PFSK-1 (cell line): ENCODE data around the gene ISOC2.

ENCODE experiments used
- FOXP2 ChIP-seq: optimal IDR thresholded peaks from 2 replicates; pipeline ENCODE3; 2011; ENCODE audit warnings: borderline replicate concordance, control low read depth, inconsistent platforms; ENCODE audit not compliant: insufficient read depth; ENCODE audit errors: extremely low read length, extremely low read depth
- POLR2AphosphoS5 ChIP-seq: IDR thresholded peaks from 2 replicates; pipeline ENCODE4 v1.6.1; 2012; ENCODE audit warnings: low read depth, mild to moderate bottlenecking, control low read depth, low read length, moderate library complexity
- SIN3A ChIP-seq: IDR thresholded peaks from 2 replicates; pipeline ENCODE4 v1.6.1; 2012; ENCODE audit warnings: mild to moderate bottlenecking, low read length, moderate library complexity, borderline replicate concordance; ENCODE audit not compliant: insufficient read depth
- TAF1 ChIP-seq: IDR thresholded peaks from 2 replicates; pipeline ENCODE4 v1.6.1; 2012; ENCODE audit warnings: low read length, control low read depth, borderline replicate concordance; ENCODE audit not compliant: insufficient read depth
- TF ChIP-seq, protein P1 (sequence below), 2 experiments: IDR thresholded peaks; 2 replicates each; pipeline versions ENCODE4 v1.6.1 to v1.8.0; 2011 to 2012; ENCODE audit warnings: low read depth in 2 of 2, low read length in 2 of 2, control low read depth in 1 of 2, inconsistent platforms in 1 of 2, mild to moderate bottlenecking in 1 of 2, moderate library complexity in 1 of 2; ENCODE audit not compliant: insufficient read depth in 1 of 2

Gene ISOC2

DNA sequence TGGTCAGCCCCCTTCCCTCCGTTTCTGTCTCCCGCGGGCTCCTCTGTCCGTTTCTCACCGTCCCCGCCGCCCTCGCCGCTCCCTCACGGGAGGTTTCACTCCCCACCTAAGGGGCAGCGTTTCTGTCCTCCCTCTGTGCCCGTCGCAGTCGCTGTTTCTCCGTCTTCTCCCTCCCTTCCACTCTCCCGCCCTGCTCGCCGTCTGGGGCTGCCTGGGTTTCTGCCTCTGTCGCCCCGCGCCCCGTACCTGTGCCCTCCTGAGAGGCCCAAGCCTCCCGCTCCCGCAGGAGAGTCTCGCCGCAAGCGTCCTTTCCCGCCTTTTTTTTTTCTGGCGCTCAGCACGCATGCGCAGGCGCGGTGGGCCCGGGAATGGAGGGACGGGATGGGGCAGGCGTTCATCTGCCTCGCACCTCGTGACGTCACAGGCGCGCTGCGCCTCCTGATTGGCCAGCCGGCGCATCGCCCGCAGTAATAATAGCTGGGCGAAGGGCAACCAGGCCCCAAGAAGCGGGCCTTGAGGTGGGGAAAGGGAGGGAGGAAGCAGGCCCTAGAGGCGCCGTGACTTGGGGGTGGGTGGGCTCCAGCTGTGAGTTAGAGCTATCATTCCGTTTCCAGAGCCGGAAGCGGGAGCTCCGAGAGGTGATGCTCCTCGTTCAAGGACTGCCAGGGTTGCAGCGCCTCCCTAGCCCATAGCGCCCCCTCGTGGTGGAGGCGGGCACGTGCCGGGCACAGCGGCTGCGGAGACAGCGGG is 42.2 kb upstream of the ISOC2 start:
- peak; percentile 67 for TF ChIP-seq FOXP2
- TF ChIP-seq TAF1 = no peak

DNA sequence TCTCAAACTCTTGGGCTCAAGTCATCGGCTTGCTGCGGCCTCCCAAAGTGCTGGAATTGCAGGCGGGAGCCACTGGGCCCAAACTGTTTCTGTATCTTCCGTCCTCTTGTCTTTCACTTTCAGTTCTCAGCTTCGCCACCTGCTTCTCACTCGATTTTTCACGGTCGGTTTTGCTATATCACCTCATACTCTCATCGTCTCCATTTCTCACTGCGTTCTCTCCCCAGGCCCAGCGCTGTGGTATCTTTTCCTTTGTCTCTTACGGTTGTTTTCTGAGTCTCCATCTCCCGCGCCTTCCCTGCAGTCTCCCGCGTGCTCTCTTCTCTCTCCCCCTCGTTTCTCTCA is 41.7 kb upstream of the ISOC2 start:
- TF ChIP-seq SIN3A = no peak
- TF ChIP-seq POLR2AphosphoS5 = no peak
- TF ChIP-seq TAF1 = no peak
- no peak for TF ChIP-seq FOXP2
- TF ChIP-seq, protein P1, sequence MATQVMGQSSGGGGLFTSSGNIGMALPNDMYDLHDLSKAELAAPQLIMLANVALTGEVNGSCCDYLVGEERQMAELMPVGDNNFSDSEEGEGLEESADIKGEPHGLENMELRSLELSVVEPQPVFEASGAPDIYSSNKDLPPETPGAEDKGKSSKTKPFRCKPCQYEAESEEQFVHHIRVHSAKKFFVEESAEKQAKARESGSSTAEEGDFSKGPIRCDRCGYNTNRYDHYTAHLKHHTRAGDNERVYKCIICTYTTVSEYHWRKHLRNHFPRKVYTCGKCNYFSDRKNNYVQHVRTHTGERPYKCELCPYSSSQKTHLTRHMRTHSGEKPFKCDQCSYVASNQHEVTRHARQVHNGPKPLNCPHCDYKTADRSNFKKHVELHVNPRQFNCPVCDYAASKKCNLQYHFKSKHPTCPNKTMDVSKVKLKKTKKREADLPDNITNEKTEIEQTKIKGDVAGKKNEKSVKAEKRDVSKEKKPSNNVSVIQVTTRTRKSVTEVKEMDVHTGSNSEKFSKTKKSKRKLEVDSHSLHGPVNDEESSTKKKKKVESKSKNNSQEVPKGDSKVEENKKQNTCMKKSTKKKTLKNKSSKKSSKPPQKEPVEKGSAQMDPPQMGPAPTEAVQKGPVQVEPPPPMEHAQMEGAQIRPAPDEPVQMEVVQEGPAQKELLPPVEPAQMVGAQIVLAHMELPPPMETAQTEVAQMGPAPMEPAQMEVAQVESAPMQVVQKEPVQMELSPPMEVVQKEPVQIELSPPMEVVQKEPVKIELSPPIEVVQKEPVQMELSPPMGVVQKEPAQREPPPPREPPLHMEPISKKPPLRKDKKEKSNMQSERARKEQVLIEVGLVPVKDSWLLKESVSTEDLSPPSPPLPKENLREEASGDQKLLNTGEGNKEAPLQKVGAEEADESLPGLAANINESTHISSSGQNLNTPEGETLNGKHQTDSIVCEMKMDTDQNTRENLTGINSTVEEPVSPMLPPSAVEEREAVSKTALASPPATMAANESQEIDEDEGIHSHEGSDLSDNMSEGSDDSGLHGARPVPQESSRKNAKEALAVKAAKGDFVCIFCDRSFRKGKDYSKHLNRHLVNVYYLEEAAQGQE (IDR thresholded peaks at IDR 0.05; ENCODE audit: insufficient read depth in 1 of 2, low read depth in 2 of 2, low read length in 2 of 2) = no peak

DNA sequence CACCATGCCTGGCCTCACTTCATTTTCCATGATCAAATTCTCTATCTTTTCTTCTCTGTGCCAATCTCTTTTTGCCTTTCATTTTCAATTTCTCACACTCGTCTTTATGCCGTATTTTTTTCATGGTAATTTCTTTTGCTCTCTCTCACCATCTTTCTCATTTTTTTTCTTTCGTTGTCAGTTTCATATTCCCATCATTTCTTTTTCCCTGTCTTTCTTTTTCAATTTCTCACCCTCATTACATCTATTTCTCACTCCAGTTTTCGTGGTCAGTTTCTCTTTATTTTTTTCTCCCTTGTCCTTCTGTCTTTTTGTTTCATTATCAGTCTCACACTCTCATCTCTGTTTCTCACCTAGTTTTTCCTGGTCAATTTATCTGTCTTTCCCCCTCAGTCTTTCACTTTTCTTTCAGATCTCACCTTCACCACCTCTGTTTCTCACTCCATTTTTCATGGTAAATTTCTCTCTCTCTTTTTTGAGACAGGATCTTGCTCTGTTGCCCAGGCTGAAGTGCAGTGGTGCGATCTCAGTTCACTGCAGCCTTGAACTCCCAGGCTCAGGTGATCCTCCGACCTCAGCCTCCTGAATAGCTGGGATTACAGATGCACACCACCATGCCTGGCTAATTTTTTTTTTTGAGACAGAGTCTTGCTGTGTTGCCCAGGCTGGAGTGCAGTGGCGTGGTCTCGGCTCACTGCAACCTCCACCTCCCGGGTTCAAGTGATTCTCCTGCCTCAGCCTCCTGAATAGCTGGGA is 40.9 kb upstream of the ISOC2 start:
- no peak for TF ChIP-seq TAF1

DNA sequence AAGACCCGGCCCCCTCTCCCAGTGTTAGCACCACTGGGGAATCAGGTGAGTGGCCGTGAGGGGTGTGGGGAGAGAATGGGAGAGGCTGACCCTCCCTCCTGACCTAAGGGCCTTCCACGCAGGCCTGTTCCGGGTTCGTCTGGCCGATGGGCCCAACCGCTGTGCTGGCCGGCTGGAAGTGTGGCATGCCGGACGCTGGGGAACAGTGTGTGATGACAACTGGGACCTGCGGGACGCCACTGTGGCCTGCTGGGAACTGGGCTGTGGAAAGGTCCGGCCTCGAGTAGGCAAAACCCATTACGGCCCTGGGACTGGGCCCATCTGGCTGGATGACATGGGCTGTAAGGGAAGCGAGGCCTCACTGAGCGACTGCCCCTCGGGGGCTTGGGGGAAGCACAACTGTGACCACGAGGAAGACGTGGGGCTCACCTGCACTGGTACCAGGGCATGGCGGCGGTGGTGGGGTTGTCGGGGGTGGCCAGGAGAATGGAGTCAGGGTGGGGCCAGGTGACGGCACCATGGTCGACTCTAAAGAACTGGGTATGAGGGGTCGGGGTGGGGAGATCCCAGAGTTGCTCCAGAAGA is 39.0 kb upstream of the ISOC2 start:
- TF ChIP-seq, protein P1 (IDR thresholded peaks at IDR 0.05; ENCODE audit: insufficient read depth in 1 of 2, low read depth in 2 of 2, low read length in 2 of 2) = no peak
- no peak for TF ChIP-seq TAF1
- TF ChIP-seq POLR2AphosphoS5 = no peak
- no peak for TF ChIP-seq SIN3A
- no peak for TF ChIP-seq FOXP2

DNA sequence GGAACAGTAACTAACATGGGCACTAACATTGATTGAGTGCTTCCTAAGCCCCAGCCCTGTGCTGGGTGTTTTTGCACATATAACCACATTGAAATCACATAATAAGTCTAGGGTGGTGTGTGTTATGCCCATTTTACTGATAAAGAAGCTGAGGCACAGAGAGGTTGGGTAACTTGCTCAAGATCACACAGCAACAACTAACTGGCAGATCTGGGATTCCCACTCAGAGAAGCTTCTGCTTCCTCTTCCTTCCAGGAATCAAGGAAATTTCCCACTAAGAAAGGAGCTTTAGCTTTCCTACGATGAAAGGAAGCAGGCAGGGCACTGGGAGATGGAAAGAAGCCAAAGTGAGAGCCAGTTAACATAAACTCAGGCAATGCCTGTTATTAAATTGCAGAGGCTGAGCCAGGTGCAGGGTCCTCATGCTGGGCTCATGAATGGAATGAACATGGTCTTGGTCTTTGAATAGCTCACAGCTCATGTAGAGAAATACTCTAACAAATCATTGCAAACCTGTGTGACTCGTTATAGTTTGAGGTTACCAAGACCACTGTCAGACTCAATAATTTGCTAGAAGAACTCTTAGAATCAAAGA is 36.9 kb upstream of the ISOC2 start:
- TF ChIP-seq SIN3A (no peak), TAF1 (no peak), POLR2AphosphoS5 (no peak), FOXP2 (no peak)
- TF ChIP-seq, protein P1 (IDR thresholded peaks at IDR 0.05; ENCODE audit: insufficient read depth in 1 of 2, low read depth in 2 of 2, low read length in 2 of 2) = no peak

DNA sequence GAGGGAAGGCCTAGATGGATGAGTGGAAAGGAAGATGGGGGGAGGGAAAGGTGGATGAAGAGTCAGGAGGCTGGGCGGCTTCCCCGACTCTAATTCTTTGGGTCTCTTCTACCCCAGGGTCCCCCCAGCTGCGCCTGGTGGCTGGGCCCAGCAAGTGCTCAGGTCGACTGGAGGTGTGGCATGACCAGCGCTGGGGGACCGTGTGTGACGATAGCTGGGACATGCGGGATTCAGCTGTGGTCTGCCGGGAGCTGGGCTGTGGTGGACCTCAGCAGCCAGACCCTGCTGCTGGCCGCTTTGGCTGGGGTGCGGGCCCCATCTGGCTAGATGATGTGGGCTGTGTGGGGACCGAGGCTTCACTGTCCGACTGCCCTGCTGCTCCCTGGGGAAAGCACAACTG is 36.3 kb upstream of the ISOC2 start:
- TF ChIP-seq SIN3A (no peak), TAF1 (no peak), FOXP2 (no peak), POLR2AphosphoS5 (no peak)
- TF ChIP-seq, protein P1 (IDR thresholded peaks at IDR 0.05; ENCODE audit: insufficient read depth in 1 of 2, low read depth in 2 of 2, low read length in 2 of 2) = no peak
